Smooth muscle cell (in vitro differentiated cells): ENCODE results near the gene SH3RF3. TPM values are rescaled to one million over a fixed set of nuclear protein-coding genes. Genes with fewer than 3 reads are reported as not detected.

ENCODE experiments used
- DNase-seq: peaks from one replicate; lab custom pipeline; 2025; ENCODE audit not compliant: unreplicated experiment; lab: John Stamatoyannopoulos, UW
- H2AFZ ChIP-seq: fragments of 200-600 bp; sonication (generic); 2 replicates; pipeline ENCODE4 v1.6.0; 2016; ENCODE audit warnings: antibody characterized with exemption, low read depth, mild to moderate bottlenecking
- H3F3A ChIP-seq: fragments of 200-600 bp; sonication (generic); 2 replicates; pipeline ENCODE4 v1.6.0; 2017; ENCODE audit warnings: antibody characterized with exemption, low read depth
- H3K27ac ChIP-seq: fragments of 200-600 bp; sonication (generic); 2 replicates; pipeline ENCODE4 v1.5.1; 2016; ENCODE audit warnings: low read depth, mild to moderate bottlenecking
- H3K27me3 ChIP-seq: fragments of 200-600 bp; sonication (generic); 2 replicates; pipeline ENCODE4 v1.6.1; 2016; ENCODE audit warnings: low read depth, mild to moderate bottlenecking
- H3K36me3 ChIP-seq: fragments of 200-600 bp; sonication (generic); 2 replicates; pipeline ENCODE4 v1.5.1; 2016; ENCODE audit warnings: low read depth
- H3K4me1 ChIP-seq: fragments of 200-600 bp; sonication (generic); 2 replicates; pipeline ENCODE4 v1.5.1; 2016; ENCODE audit warnings: low read depth
- H3K4me2 ChIP-seq: fragments of 200-600 bp; sonication (generic); 2 replicates; pipeline ENCODE4 v1.6.0; 2016; ENCODE audit warnings: mild to moderate bottlenecking
- H3K4me3 ChIP-seq: fragments of 200-600 bp; sonication (generic); 2 replicates; pipeline ENCODE4 v1.5.1; 2016; ENCODE audit warnings: mild to moderate bottlenecking
- H3K79me2 ChIP-seq: fragments of 200-600 bp; sonication (generic); 2 replicates; pipeline ENCODE4 v1.6.0; 2016; ENCODE audit warnings: low read depth, mild to moderate bottlenecking
- H3K9ac ChIP-seq: fragments of 200-600 bp; sonication (generic); 2 replicates; pipeline ENCODE4 v1.6.0; 2016; ENCODE audit warnings: low read depth
- H3K9me3 ChIP-seq: fragments of 200-600 bp; sonication (generic); replicated peaks from 2 replicates; pipeline ENCODE4 v1.5.1; 2016; ENCODE audit warnings: low read depth
- H4K20me1 ChIP-seq: fragments of 200-600 bp; sonication (generic); 2 replicates; pipeline ENCODE4 v1.6.0; 2016; ENCODE audit warnings: low read depth
- CTCF ChIP-seq: fragments of 200-600 bp; sonication (generic); IDR thresholded peaks from 2 replicates; pipeline ENCODE4 v1.5.1; 2017; ENCODE audit warnings: borderline replicate concordance, mild to moderate bottlenecking, antibody characterized with exemption; ENCODE audit not compliant: insufficient read depth, poor library complexity, severe bottlenecking
- WGBS: methylation state at CpG from one replicate; pipeline ENCODE4 v1.1.7; 2016; ENCODE audit warnings: low lambda C conversion rate; 5-methylcytosine and 5-hydroxymethylcytosine counted together
- polyA plus RNA-seq: library from polyadenylated mRNA; unstranded; fragments of >200 nt; fragmentation: Nextera tagmentation; extraction: Ambion mirVana; gene quantifications from 2 replicates; pipeline ENCODE4 v1.2.1, GENCODE V29; 2016
- total RNA-seq: library from RNA; depleted of rRNA; stranded (reverse); fragments of >200 nt; gene quantifications from 2 replicates; pipeline ENCODE4 v1.2.3, GENCODE V29; 2014

SH3RF3 gene
- total and polyA plus RNA-seq, 2 experiments from 2014 or later = 6.6 to 11.8 TPM

GRCh38 chr2:109472331-109472959 lies 343.4 kb downstream of the SH3RF3 start:
- Histone ChIP-seq H3K79me2 (no peaks in the 10 kb centered on the region), H3K9ac (no peak overlapping the region), H4K20me1 (no peaks in the 10 kb centered on the region), H3K4me2 (peak overlapping the region; percentile 60), H3F3A (peaks cover 20% of the 10 kb centered on the region), H3K27ac (peak overlapping the region; percentile 14), H3K4me3 (no peak overlapping the region), H3K4me1 (peaks cover 12% of the 10 kb centered on the region), H3K36me3 (no peaks in the 10 kb centered on the region), H3K27me3 (no peaks in the 10 kb centered on the region), H3K9me3 (no peaks in the 10 kb centered on the region), H2AFZ (no peak overlapping the region)
- WGBS = 58% methylated on average over 14 of the region's 14 CpGs
- no peak for TF ChIP-seq CTCF
- DNase-seq = no peak

GRCh38 chr2:109472974-109473373 lies 344.0 kb downstream of the SH3RF3 start:
- Histone ChIP-seq H3K9me3 (no peaks in the 10 kb centered on the region), H3K4me2 (peak overlapping the region; percentile 60)

GRCh38 chr2:109473616-109474318 lies 344.8 kb downstream of the SH3RF3 start:
- no peak overlapping the region for H2AFZ ChIP-seq
- H3K27ac ChIP-seq = no peak overlapping the region
- no peak overlapping the region for H3K4me2 ChIP-seq
- no peak overlapping the region for H3K9ac ChIP-seq
- H3K36me3 ChIP-seq = no peaks in the 10 kb centered on the region
- no peak overlapping the region for H3K4me3 ChIP-seq
- WGBS = 94% methylated on average over 11 of the region's 12 CpGs
- peaks cover 12% of the 10 kb centered on the region for H3K4me1 ChIP-seq
- no peaks in the 10 kb centered on the region for H4K20me1 ChIP-seq
- no peak for DNase-seq
- H3K79me2 ChIP-seq = no peaks in the 10 kb centered on the region
- no peaks in the 10 kb centered on the region for H3K27me3 ChIP-seq
- no peaks in the 10 kb centered on the region for H3K9me3 ChIP-seq
- no peak for TF ChIP-seq CTCF
- H3F3A ChIP-seq = peaks cover 17% of the 10 kb centered on the region

More at GRCh38 chr2:109472974-109473373, 344.0 kb downstream of the SH3RF3 start:
- H3K9ac ChIP-seq = no peak overlapping the region
- no peak for DNase-seq
- no peaks in the 10 kb centered on the region for H3K27me3 ChIP-seq
- peaks cover 17% of the 10 kb centered on the region for H3F3A ChIP-seq
- no peak overlapping the region for H2AFZ ChIP-seq
- peaks cover 12% of the 10 kb centered on the region for H3K4me1 ChIP-seq
- 56% methylated on average over 10 of the region's 10 CpGs for WGBS
- no peaks in the 10 kb centered on the region for H4K20me1 ChIP-seq
- no peak overlapping the region for H3K4me3 ChIP-seq
- no peak for TF ChIP-seq CTCF
- no peaks in the 10 kb centered on the region for H3K79me2 ChIP-seq
- H3K27ac ChIP-seq = peak overlapping the region; percentile 14
- no peaks in the 10 kb centered on the region for H3K36me3 ChIP-seq
